NCI-H774 (cell line): ENCODE results near the gene EGLN3.

Source experiments
- DNase-seq: peaks from one replicate; lab custom pipeline; 2025; lab: John Stamatoyannopoulos, UW

Gene EGLN3

DNA sequence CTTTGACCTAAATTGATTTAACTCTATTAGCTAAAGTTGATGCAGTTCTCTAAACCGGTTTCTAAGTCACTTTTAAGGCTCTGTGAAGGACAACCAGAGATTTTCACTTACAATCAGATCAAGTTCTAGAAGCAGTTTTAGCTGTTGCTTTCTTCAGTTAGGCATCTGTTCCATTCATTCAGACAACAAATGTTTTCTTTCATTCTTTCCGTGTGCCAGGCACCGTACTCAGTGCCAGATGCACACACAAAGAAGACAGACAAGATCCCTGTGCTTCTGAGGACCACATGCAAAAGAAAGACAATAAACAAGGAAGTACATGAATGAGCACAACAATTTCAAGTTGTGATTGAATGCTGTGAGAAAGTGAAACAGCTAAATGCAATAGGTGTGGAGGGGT, 11.1 kb upstream of the EGLN3 start:
- DNase-seq, result no peak

DNA sequence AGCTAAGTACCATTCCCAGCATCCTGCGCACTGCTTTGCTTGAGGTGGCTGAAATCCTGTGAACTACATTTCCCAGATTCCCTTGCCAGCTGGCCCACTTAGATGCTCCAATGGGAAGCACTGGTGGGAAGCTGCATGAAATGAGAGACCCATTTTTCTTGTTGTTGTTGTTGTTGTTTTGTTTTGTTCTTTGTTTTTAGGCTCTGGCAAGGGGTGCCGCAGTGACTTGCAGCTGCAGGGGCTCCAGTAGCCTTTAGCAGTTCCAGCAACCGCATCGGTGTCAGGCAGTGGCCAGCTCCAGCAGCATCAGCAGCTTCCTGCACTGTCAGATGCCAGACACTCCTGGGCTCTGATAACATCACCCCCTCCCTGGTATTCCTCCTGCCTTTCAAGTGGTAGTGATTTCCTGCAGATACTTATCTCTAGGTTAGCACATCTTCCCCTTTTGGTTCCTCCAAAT, 8.8 kb upstream of the EGLN3 start:
- DNase-seq, result no peak

DNA sequence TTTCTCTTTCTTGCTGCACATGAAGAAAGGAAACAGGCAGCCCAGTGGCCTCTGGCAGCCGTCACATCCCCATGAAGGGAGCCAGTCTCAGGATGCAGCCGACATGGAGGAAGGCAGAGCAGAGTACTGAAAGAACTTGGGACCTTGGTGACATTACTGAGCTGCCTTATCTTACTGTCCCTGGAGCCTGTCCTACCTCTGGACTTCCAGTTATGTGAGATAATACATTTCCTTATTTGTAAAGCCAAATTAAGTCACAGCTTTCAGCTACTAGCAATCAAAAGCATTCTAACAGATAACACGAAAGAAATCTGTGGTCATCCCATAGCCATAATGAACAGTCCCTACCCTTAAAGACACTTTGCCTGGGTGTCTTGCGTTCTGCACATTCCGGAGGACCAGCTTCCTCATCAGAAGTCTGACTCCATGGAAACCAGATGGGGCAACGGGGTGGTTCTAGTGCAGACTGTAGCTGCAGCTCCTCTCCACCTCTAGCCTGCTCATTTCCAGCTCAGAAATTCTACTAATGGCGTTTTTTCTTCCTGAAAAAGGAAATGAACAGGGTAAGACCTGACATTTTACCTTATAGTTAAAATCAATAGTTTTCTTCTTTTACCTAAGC, 7.8 kb upstream of the EGLN3 start:
- no peak for DNase-seq

DNA sequence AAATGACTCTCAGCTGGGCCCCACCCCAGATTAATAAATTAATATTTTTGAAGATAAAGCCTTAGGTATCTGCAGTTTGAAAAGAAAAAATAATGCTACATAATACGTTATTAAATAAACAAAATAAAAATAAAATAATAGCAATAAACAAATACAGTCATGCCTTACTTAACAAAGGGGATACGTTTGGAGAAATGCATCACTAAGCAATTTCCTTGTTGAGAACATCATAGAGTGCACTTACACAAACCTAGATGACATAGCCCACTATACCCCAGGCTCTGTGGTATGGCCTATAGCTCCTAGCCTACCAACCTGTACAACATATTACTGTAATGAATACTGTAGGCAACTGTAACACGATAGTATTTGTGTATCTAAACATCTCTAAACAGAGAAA, 7.1 kb upstream of the EGLN3 start:
- no peak for DNase-seq

DNA sequence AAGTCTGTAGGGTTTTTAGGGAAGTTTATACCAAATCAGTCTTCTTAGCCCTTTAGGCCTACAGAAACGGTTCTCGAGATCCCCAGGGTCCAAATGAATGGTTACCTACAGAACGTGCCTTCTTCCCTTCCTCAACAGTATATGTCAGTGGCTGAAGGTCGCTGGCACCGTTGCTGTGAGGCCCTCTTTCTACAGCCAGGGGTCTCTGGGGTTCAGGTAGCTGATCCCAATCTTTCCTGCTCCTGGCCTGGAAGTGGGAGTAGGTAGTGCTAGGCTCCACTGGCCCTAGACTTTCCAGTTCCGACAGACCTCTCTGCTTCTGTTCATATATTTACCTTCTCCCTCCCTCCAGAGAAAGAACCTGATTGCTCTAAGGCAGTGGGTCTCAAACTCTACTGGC, 6.4 kb upstream of the EGLN3 start:
- DNase-seq, result no peak

DNA sequence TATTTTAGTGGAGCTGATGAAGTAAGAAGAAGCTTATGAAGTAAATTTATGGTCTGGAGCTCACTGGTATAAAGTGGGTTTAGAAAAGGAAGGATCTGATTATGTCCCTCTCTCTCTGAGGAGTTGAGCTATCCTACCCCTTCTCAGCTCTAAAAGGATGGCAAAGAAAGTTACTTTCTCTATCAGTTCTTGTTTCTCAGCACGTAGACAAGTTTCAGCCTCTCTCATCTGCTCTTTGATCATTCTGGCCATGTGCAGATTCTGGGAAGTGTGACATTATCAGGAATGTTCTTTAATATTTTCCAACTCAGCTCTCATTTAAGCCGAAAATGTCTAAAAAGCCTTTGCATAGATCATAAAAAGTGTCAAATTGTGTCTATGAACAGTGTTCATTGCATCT, 5.8 kb upstream of the EGLN3 start:
- DNase-seq, result no peak

DNA sequence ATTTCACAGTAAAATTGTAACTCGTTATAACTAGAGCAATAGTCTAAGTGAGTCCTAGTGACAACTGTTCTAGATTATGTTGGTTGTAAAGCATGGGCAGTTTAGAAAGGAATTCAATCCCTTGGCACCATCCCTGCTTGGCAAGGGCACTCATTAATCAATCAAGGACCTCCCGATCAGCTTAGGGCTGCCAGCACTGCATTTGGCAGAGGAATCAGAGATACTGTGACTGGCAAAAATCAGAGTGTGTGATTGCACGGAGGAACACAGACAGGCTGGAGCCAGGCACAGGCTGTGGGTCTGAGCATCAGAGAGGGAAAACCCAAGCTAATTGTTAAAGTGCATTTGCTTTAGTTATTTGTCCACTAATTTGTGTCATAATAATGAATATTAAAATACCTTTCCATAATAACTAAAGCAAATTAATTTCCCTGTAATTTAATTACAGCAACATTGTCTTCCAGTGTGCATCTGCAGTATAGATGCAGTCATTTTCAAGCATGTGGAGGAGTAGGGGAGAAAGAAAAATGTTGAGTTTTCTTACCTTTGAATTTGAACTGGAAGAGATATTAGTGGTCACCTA, 3.2 kb upstream of the EGLN3 start:
- DNase-seq, result no peak

DNA sequence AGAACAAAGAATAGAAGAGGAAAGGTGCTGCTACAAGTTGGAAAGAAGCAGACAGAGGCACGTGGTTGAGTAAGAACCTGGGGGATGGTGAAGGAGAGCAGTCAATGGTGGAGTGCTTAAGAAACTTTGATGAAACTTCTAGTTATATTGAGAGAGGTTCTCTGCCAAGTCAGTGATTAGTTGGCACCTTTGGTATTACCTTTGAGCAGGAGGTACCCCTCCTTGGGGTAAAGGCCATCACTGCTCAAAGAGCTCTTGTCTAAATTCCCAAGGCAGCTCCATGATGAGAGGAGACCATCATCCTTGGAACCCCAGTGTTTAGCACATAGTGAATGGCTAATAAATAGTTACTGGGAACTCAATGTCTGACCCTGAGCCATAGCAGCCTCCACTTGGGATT, 1.7 kb upstream of the EGLN3 start:
- DNase-seq, result no peak

DNA sequence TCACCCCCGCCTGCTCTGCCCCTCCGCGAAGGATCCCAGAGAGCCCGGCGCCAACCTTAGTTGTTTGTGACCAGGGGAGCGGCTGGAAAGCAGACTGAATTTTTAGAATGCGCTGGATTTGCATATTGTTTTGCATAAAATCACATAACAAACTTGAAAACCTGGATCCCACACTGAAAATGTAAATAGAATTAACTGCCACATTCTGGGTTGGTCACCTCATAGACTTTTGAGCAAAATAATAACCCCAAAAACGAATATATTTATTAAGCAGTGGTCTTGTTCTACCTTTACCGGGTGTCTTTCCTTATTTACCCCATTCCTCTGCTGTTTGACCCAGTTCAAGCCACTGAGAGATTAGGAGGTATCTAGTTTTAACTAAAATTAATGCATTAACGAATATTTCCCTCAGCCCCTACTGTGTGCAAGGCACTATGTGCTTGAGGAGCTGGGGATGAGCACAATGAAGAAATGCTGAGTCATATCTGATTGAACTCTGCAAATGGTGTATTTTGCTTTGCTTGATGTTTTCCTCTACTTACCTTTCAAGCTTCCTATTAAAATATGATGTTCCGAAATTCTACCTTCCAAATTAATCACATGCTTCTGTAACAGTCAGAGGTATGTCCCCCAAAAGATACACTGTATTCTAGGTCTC, 438 bp upstream of the EGLN3 start:
- no peak for DNase-seq

DNA sequence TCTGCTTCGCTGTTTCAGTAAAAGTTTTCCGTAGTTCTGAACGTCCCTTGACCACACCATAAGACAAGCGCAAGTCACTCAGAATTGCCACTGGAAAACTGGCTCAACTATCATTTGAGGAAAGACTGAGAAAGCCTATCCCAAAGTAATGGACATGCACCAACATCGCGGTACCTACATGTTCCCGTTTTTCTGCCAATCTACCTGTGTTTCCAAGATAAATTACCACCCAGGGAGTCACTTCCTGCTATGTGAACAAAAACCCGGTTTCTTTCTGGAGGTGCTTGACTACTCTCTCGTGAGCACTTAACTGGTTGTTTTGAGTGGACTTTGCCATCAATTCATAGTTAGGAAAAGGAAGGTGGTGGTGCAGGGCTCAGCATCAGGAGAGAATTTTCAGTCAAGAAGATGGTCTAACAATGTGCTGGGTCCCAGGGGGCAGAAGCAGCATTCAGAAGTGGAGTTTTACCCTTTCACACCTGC, 1.4 kb downstream of the EGLN3 start:
- no peak for DNase-seq

DNA sequence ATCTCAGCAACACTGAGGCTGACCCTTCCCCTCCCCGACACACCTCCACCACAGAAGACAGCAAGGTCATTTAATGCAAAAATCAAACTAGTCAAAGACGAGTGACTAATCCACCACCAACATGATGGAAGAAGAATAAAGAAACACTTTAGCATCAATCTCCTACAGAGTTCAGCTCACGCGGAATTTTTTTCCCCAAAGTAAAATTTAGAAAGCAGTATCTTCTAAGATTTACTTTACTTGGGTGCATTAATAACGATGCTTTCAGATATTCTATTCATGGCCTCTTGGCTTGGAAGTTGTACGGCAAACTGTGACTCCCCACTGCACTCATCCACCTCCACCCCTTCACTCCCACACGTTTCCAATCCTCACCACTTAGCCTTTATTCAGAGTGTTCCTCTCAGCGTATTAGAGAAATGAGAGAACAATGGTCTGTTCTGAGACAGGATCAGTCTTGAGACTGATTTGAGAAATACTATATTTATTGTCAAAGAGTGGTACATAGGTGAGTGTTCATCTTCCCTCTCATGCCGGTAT, 1.9 kb downstream of the EGLN3 start:
- no peak for DNase-seq

DNA sequence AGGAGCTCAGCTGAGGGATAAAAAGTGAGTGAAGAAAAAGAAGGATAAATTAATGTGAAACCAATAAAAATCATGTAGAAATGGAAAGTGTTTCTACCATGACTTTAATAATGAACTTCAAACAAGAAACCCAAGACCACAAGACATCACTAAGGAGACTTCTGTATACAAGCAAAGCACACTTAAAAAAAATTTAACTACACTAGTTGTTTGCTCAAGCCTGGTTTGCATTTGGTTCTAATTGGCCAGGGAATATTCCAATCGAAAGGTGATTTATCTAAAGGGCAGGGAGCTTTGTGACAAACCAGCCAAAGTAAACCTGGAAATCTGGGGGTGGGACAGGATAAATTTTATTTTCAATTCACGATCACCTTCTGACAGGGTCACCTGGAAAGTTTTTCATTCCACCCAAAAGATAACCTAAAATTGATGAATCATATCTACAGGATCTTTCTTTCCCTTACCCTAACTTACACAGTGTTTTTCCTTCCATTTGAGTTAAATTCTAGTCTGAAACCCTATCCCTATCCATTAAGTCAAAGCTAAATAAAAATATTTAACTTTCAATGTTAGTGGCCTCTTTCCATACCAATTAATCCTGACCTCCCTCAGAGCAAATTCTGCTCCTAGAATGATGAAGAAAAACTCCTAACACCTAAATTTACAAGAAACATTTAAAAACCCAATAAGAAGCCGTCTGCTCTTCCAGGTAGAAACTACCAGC, 2.6 kb downstream of the EGLN3 start:
- no peak for DNase-seq

DNA sequence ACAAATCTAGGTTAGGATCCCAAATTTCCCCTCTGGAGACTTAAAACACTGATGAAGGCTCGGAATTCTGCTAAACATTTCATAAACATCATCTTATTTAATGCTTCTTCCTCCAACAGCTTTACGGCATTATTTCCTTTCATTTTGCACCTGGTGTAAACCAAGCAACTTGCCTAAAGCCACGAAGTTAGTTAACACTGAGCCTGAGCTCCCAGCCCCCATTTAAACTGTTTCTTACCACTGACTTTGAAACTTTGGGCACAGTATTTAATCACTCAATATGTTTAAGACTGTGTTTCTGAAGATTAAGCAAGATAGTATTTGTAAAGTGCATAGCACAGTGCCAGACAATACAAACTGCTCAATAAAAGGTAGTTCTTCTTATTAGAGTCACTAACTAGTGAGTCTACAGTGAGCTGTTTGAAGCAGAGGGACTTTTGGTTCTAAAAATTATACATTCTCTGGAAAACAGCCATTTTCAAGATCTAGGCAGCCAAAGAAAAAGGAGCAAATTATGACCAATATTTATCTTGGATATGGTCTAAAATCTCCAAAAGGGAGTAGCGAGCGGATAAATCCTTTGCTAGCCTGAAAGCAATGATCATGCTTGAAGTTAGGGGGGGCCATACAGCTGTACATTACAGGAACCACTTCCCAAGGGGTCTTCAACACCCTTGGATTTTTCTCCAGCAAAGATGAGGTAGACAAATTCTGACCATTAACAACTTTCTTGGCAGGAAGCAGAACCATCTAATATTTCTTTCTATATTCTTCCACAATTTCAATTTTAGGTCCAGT, 4.0 kb downstream of the EGLN3 start:
- no peak for DNase-seq

DNA sequence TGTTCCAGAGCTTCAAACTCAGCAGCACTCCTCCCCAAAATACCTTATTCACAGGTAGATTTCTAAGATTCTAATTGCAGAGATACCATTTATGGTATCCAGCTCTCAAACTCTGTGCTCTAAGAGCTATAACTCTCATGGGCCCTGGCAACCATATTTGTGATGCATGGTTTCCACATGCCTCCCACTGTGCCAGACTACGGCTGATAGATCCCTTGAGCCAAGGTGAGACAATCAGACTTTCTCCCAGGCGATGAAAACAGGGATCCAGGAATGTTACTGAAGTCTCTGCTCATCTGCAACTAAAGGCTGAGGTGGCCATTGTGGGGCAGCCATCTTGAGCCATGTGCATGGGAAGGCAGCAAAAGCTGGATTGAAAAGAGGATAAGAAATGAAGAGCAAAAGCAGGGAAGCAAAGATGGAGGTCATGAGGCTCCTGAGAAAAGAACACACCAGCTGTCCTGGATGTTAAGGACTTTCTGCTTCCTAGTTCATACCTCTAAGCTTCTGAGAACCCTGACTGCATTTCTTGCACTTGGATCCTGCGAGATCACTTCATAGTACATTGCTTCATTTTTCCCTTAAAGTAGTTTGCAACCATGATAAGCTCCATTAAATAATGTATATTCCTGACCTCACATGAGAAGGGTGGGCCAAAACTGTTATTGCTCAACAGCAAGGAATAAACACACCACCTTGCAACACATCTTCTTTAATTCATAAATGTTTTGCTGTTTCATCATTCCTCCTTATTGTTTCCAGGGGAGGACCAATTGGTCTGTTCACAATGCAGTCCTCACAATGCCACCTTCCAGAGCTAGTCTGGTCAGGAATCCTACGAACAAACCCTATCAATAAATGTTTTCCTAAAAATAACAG, 5.4 kb downstream of the EGLN3 start:
- DNase-seq, result no peak

DNA sequence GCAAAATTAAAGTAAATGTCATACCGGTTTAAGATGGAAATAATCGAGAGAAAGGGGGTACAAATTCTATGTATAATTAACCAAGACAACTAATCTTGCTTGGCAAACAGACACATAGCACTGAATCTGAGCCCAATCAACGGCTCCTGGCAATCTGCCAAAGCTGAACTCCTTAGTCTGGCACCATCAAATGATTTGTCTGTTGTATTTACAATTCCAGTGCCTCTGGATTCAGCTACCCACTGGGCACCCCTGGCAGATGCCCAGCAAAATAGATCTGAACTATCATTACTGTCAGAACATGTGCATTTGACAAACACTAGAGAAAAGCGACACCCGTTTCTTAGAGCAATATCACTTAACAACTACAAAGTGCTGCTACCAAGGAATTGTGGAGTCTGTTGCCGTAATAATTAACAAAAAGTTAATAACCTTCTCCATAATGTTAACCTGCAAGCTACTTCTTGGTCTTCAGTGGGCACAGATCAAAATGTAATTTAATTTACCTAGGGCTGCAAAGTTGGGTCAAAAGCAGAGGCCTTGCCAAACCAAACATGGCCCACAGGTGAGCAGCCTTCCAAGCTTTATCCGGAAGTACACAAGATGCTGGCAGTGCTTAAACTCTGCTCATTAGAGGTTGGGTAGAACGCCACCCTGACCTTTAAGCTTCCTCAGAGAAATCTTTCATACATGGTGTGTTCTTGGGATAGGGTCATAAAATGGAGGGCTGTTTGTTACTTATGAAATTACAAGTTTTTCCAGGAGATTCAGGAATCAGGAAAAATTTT, 7.6 kb downstream of the EGLN3 start:
- peak; percentile 78 for DNase-seq

DNA sequence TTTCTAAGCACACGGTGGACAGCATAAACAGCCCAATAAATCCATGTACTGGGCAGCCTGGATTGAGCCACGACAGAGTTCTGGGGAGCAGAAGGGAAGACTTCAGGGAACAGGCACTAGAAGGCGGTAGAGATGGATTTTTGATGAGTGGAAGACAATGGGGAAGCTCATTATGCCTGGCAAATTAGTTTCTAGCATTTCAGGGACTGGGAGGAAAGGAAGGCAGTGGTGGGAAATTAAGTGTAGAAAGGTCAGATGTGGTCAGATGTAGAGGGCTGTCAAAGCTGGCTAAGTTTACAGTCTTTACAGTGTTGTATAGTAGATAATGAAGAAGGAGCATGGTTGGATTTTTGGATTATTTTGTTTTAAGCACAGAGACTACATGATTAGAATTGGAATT, 9.2 kb downstream of the EGLN3 start:
- no peak for DNase-seq

DNA sequence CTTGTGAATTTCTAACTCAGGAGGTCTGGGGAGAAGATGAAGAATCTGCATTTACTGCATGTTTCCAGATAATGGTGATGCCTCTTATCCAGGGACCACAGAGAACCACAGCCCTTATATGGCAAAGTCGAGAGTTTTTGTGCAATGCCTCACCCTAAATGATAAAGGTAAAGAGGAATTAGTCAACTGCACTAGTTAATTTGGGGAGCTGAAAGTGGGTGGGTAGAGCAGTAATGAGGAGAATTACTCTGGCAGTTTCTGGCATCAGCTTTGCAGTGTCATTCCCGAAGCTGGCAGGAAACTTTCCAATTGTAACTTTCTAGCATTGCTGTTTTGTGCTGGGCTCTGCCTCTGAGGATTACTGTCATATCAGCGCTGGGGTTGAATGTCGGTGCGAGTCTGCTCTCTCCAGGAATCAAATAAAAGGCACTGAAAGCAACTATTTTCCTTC, 10.3 kb downstream of the EGLN3 start:
- DNase-seq, result no peak

DNA sequence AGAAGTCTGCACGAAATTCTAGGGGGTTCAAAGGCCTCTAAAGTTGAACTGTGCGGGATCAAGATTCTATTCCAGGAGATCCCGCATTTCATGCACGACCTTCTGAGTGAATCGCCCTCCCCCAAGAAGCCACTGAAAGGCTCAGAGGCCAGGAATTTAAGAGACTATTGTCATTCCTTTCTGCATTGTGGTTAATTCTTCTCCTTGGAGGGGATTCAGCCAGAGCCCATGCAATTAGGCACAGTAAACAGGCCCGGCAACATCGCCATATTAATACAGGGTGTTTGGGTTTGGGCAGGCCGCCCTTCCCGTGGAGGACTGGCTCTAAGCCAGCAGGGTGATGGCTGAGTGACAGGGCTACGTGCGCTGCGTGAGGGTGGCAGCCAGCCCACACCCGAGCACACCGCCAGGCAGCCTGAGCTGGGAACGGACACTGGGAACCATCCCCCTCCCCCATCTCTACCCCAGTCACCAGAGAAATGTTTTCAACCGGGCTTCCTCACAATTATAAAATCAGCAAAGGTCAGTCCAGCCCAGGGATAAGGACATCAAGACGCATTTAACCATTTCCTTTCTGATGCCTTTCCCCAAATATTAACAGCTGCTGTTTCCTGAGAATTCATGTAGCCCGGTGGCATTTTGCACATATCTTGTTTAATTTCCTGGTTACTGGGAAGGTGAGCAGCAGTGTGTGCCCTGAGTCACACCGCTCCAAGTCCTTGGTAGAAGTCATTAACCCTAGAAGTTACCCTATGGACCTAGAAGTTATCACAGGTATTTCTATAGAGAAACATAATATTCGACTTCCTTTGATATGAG, 12.5 kb downstream of the EGLN3 start:
- DNase-seq, result peak; percentile 86

DNA sequence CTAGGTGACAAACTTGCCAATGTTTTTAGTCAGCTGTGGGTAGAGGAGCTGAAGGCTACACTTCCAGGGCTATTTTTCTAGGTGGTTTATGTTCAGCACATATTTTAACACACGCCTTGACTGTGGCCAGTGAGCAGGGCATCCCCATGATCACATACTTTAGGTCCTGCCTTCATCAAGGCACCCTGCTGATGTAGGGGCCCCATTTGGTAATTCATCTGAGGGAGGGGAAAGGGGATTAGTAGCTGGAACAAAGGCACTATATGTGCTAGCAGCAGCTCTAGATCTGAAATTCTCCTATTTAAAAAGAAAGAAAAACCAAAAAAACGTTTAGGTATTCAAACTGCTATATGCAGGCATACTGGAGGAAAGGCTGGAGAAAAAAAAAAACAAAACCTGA, 14.5 kb downstream of the EGLN3 start:
- DNase-seq, result no peak
